PC-3 (cell line): ENCODE results near the gene IL16. TPM values are rescaled to one million over a fixed set of nuclear protein-coding genes. Genes with fewer than 3 reads are reported as not detected.

Source experiments
- ATAC-seq: fragments of 200-7000 bp; cut with Tn5 transposase; 2 replicates; pipeline ENCODE4 v1.9.1; 2020; ENCODE audit warnings: mild to moderate bottlenecking, moderate library complexity
- BruUV-seq: library from RNA; stranded (reverse); fragments of 400-500 nt; replicated peaks from 2 replicates; lab custom pipeline; 2021; lab: Mats Ljungman, UMichigan
- CTCF ChIA-PET: fragments of 300-600 bp; sonication (Branson Sonifier 250); formaldehyde crosslinking; loops from one replicate; lab custom pipeline; 2022; ENCODE audit warnings: antibody characterized with exemption; lab: Charles Lee
- POLR2A ChIA-PET: fragments of 300-600 bp; sonication (Branson Sonifier 250); formaldehyde crosslinking; loops from one replicate; lab custom pipeline; 2022; ENCODE audit warnings: antibody characterized with exemption; ENCODE audit not compliant: unreplicated experiment; lab: Charles Lee
- DNase-seq: peaks from one replicate; pipeline ENCODE4 v3.0.0-alpha.2; 2015
- H2AFZ ChIP-seq: fragments of 300-600 bp; sonication (generic); 2 replicates; pipeline ENCODE4 v1.6.0; 2016; ENCODE audit warnings: antibody characterized with exemption, low read length
- H3F3A ChIP-seq: fragments of 300-600 bp; sonication (generic); one replicate; pipeline ENCODE4 v1.6.0; 2017; ENCODE audit warnings: antibody characterized with exemption, low read length, control low read depth, mild to moderate bottlenecking; ENCODE audit not compliant: unreplicated experiment
- H3K27ac ChIP-seq: fragments of 300-600 bp; sonication (generic); 2 replicates; pipeline ENCODE4 v1.5.1; 2016; ENCODE audit warnings: mild to moderate bottlenecking, low read length
- H3K27me3 ChIP-seq: fragments of 300-600 bp; sonication (generic); 2 replicates; pipeline ENCODE4 v1.6.1; 2016; ENCODE audit warnings: low read length, mixed read lengths
- H3K36me3 ChIP-seq: fragments of 300-600 bp; sonication (generic); 2 replicates; pipeline ENCODE4 v1.6.1; 2016; ENCODE audit warnings: low read depth, mixed run types, low read length, mixed read lengths
- H3K4me1 ChIP-seq: fragments of 300-600 bp; sonication (generic); 2 replicates; pipeline ENCODE4 v1.5.1; 2016; ENCODE audit warnings: low read length; ENCODE audit not compliant: insufficient read depth
- H3K4me2 ChIP-seq: fragments of 300-600 bp; sonication (generic); 2 replicates; pipeline ENCODE4 v1.6.0; 2016; ENCODE audit warnings: low read length
- H3K4me3 ChIP-seq: fragments of 300-600 bp; sonication (generic); 2 replicates; pipeline ENCODE4 v1.5.1; 2016; ENCODE audit warnings: mild to moderate bottlenecking, low read length, mixed read lengths
- H3K79me2 ChIP-seq: fragments of 300-600 bp; sonication (generic); 2 replicates; pipeline ENCODE4 v1.6.1; 2017; ENCODE audit warnings: low read length, mixed read lengths
- H3K9ac ChIP-seq: fragments of 300-600 bp; sonication (generic); 2 replicates; pipeline ENCODE4 v1.6.0; 2016; ENCODE audit warnings: mild to moderate bottlenecking, low read length
- H3K9me2 ChIP-seq: fragments of 300-600 bp; sonication (generic); replicated peaks from 2 replicates; pipeline ENCODE4 v1.6.1; 2016; ENCODE audit warnings: mixed run types, low read length, mixed read lengths
- H3K9me3 ChIP-seq: fragments of 300-600 bp; sonication (generic); 2 replicates; pipeline ENCODE4 v1.6.1; 2016; ENCODE audit warnings: low read length, mixed read lengths
- H4K20me1 ChIP-seq: fragments of 300-600 bp; sonication (generic); 2 replicates; pipeline ENCODE4 v1.6.1; 2016; ENCODE audit warnings: low read length, mixed read lengths
- CTCF ChIP-seq: fragments of 300-600 bp; sonication (generic); conservative IDR thresholded peaks from 2 replicates; pipeline ENCODE4 v1.5.1; 2017; ENCODE audit warnings: antibody characterized with exemption, low read depth, mild to moderate bottlenecking, low read length
- EZH2 ChIP-seq: fragments of 300-600 bp; sonication (generic); IDR thresholded peaks from one replicate; pipeline ENCODE4 v1.6.1; 2017; ENCODE audit warnings: antibody characterized with exemption, mild to moderate bottlenecking, low read length; ENCODE audit not compliant: unreplicated experiment
- EZH2phosphoT487 ChIP-seq: fragments of 300-600 bp; sonication (generic); IDR thresholded peaks from 2 replicates; pipeline ENCODE4 v1.6.1; 2018; ENCODE audit warnings: mild to moderate bottlenecking, antibody characterized with exemption, low read length, borderline replicate concordance
- intact Hi-C: fragments of 100-400 bp; cut with micrococcal nuclease; formaldehyde crosslinking; loops from 2 replicates; pipeline ENCODE4 v1.9.0; 2023
- total RNA-seq: library from RNA; depleted of rRNA; stranded (reverse); fragments of >200 nt; gene quantifications from 2 replicates; pipeline ENCODE4 v1.2.3, GENCODE V29; 2014

IL16 gene
- total RNA-seq, 1 experiment from 2014 or later = 0.04 TPM

- intact Hi-C loops = no loop called here
- DNase-seq (no peak), ATAC-seq (no peak)
- no peaks in the 10 kb centered on the region for H4K20me1 ChIP-seq
- TSS peak; percentile 68 for BruUV-seq
- no peak overlapping the region for H3K27ac ChIP-seq
- peaks cover 7% of the 10 kb centered on the region; the same call in 1 of the 2 replicates for H3K4me1 ChIP-seq
- H3K4me2 ChIP-seq = peak overlapping the region; percentile 95
- H3K79me2 ChIP-seq = no peaks in the 10 kb centered on the region
- TF ChIP-seq EZH2 = no peak
- TF ChIP-seq CTCF = no peak
- TF ChIP-seq EZH2phosphoT487 = no peak
- H3K4me3 ChIP-seq = peak overlapping the region; percentile 82
- H3F3A ChIP-seq = no peaks in the 10 kb centered on the region
- ChIA-PET CTCF (no interaction called here), POLR2A (no interaction called here)
- no peaks in the 10 kb centered on the region for H3K9me3 ChIP-seq
- no peaks in the 10 kb centered on the region for H3K36me3 ChIP-seq
- H3K27me3 ChIP-seq = no peaks in the 10 kb centered on the region
- H3K9me2 ChIP-seq = no peaks in the 10 kb centered on the region
- H3K9ac ChIP-seq = peak overlapping the region; percentile 72
- H2AFZ ChIP-seq = peak overlapping the region; percentile 99
Measured at GRCh38 chr15:81323559-81323943, 126.9 kb downstream of the IL16 start.

DNA sequence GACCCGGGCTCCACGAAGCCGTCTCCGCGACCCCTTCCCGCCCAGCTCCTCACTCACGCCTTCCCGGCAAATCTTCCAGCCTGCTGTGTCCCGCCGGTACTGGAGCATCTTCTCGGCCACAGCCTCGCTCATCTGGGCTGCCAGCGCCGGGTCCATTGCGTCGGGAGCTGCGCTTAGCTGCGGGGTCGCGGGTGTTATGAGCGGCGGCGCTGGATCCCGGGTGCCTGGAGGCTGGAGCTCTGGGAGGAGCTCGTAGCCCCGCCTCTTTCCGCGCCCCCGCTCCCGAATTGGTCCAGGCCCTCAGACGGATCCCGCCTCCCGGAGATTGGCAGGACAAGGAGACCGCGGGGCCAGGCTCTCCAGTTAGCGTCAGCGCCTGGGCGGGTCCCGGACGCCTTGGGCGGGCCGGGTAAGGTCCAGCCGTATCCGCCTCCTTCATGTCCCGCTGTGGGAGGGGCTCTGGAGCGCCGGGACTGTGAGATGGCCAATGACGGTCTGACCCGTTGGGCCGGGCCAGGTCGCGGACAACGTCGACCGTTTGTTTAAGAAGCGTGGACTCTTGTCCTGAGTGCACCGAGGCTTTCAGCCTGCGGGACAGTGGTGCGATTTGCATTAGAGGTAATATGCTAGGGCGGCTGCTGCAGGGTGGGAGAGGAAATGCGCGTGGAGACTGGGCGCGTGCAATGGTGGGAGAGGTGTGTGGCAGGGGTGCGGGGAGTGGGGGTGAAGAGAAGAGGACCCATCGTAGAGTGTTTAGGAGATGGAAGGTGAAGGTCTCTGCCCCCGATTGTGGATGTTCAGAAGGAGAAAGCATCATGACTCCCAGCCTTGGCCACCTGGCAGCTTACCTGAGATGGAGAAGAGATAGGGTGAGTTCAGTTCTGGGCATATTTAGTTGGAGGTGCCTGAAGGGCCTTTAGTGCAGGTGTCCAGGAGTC, 127.5 kb downstream of the IL16 start, which contains the start of gene STARD5:
Gene STARD5 (minus strand): TSS at position 198 of the 938 bp plus-strand sequence. CDS start 42 bp downstream, at position 156.
- ATAC-seq = peak; percentile 100
- Histone ChIP-seq H3K36me3 (no peaks in the 10 kb centered on the region), H3K27me3 (no peaks in the 10 kb centered on the region), H3K9me2 (no peaks in the 10 kb centered on the region), H3K4me3 (peak within 1 kb of the TSS; percentile 82), H3K27ac (no peak within 1 kb of the TSS), H3F3A (no peaks in the 10 kb centered on the region), H3K9me3 (no peaks in the 10 kb centered on the region), H3K4me2 (peak within 1 kb of the TSS; percentile 95), H2AFZ (peak within 1 kb of the TSS; percentile 99), H4K20me1 (no peaks in the 10 kb centered on the region), H3K79me2 (no peaks in the 10 kb centered on the region), H3K9ac (peak within 1 kb of the TSS; percentile 72), H3K4me1 (peaks cover 7% of the 10 kb centered on the region; the same call in 1 of the 2 replicates)
- intact Hi-C loops = loop anchor here (1.0 kb wide), 1 partner anchor 14 kb away; no protein-coding TSS in a partner anchor
- ChIA-PET CTCF (no interaction called here), POLR2A (interaction anchor here (0.5 kb wide), 1 partner anchor 256 kb away, joined by 3 read pairs; no protein-coding TSS in a partner anchor)
- peak; percentile 97 for DNase-seq
- BruUV-seq = TSS peak; percentile 84
- TF ChIP-seq EZH2phosphoT487 = no peak
- no peak for TF ChIP-seq CTCF
- no peak for TF ChIP-seq EZH2
